Measurements from ENCODE around the gene ATG7.

- TF ChIP-seq CTCF (IDR thresholded peaks at IDR 0.05) (no peak), POLR2A (IDR thresholded peaks at IDR 0.05) (no peak)
Measured at GRCh38 chr3:11430207-11430606, 158.0 kb downstream of the ATG7 start.
